ENCODE measurements around the gene DDAH1. TPM values are rescaled to one million over a fixed set of nuclear protein-coding genes. Genes with fewer than 3 reads are reported as not detected.
A peak's percentile ranks its signal among the peaks of the same experiment; 100 is the strongest.

Gene DDAH1
- total and polyA plus RNA-seq, 5 donors from 2014 or later, result 0.15 TPM; not detected in 4

DNA sequence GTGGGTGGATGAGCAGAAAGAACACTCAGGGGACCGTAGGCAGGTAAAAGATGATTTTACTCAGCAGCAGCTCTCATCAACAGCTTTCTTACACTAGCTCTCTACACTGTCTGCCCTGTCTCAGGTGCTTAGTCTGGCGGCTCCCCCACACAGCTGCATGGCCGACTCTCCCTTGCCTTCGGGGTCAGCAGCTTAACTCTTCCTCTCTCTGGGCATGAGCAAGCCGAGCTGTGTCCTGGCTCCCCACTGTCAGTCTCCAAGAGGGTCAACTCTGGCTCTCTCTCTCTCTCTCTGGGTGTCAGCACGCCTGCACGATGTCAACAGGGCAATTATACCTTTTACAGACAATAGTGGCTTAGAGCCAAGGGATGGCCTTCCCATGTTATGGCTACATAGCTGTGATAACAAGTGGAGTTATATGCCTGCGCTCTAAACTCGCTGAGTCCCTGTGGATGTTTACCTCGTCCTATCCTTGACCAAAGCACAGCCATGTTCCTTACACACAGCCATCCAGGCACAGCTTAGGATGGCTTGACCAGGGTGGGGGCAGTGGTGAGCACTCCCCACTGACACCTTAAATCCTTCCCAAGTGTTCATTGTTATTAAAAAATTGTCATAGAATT lies 185.4 kb downstream of the DDAH1 start:
- ATAC-seq (ENCODE audit: low read depth in 2 of 2) (no peak), DNase-seq (no peak)
- H3K27me3 ChIP-seq (ENCODE audit: control insufficient read depth, insufficient read depth, low read length), result no peaks in the 10 kb centered on the region
- no peak overlapping the region for H3K4me3 ChIP-seq (ENCODE audit: low read depth, low read length)
- peak overlapping the region in 2 of 3 donors; percentile 16 to 83 for H3K27ac Mint-ChIP-seq
- H3K36me3 Mint-ChIP-seq, result no peaks in the 10 kb centered on the region
- H3K4me1 Mint-ChIP-seq, result peaks cover 7 to 44% (median 26%) of the 10 kb centered on the region in 4 donors
- peaks cover 0 to 3% (median 0%) of the 10 kb centered on the region in 7 donors for H3K9me3 Mint-ChIP-seq
- no peak overlapping the region for H3K27ac ChIP-seq (ENCODE audit: insufficient read depth, low read length, poor library complexity, severe bottlenecking)
- peak overlapping the region in 3 of 4 donors; percentile 47 to 85 (median 70) for H3K4me3 Mint-ChIP-seq
- no peaks in the 10 kb centered on the region for H3K9me3 ChIP-seq (ENCODE audit: control insufficient read depth in 2 of 2, low read length in 2 of 2)
- peaks cover 26% of the 10 kb centered on the region for H3K4me1 ChIP-seq (ENCODE audit: control insufficient read depth, insufficient read depth, low read length, poor library complexity, severe bottlenecking)
- no peaks in the 10 kb centered on the region for H3K36me3 ChIP-seq (ENCODE audit: control insufficient read depth, insufficient read depth, low read length)
- peaks cover 6% of the 10 kb centered on the region for H3K27me3 Mint-ChIP-seq

DNA sequence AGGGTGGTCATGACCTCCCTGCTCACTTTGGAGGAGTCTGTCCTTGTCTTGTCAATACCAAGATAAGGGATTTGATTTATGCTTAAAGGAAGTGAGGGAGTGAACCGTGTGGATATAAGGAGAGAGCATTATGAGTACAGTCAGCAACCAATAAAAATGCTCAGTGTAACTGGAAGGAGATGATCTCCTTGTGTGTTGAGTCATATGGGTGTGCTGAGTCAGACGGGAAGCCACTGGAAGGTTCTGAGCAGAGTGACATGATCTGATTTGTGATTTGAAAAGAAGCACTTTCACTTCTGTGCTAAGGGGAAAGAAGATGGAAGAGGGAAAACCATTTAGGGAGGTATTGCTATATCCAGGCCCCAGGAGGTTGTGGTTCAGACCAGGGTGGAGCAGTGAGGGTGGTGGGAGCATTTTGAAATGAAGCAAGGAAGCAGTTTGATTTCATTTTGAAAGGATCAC lies 186.1 kb downstream of the DDAH1 start:
- Histone ChIP-seq H3K4me3 (ENCODE audit: low read depth, low read length) (peak overlapping the region; percentile 52), H3K9me3 (ENCODE audit: control insufficient read depth in 2 of 2, low read length in 2 of 2) (no peaks in the 10 kb centered on the region), H3K36me3 (ENCODE audit: control insufficient read depth, insufficient read depth, low read length) (no peaks in the 10 kb centered on the region), H3K27me3 (ENCODE audit: control insufficient read depth, insufficient read depth, low read length) (no peaks in the 10 kb centered on the region), H3K27ac (ENCODE audit: insufficient read depth, low read length, poor library complexity, severe bottlenecking) (no peak overlapping the region), H3K4me1 (ENCODE audit: control insufficient read depth, insufficient read depth, low read length, poor library complexity, severe bottlenecking) (peaks cover 33% of the 10 kb centered on the region)
- Mint-ChIP-seq H3K27ac (peak overlapping the region in 2 of 3 donors; percentile 16 to 83), H3K36me3 (peaks cover under 1% of the 10 kb centered on the region), H3K4me3 (peak overlapping the region in 2 of 4 donors; percentile 47 to 70), H3K27me3 (peaks cover 6% of the 10 kb centered on the region), H3K9me3 (peaks cover 0 to 3% (median 0%) of the 10 kb centered on the region in 7 donors), H3K4me1 (peaks cover 14 to 51% (median 33%) of the 10 kb centered on the region in 4 donors)
- no peak for ATAC-seq (ENCODE audit: low read depth in 2 of 2)
- DNase-seq, result peak in 1 of 3 donors; percentile 64

DNA sequence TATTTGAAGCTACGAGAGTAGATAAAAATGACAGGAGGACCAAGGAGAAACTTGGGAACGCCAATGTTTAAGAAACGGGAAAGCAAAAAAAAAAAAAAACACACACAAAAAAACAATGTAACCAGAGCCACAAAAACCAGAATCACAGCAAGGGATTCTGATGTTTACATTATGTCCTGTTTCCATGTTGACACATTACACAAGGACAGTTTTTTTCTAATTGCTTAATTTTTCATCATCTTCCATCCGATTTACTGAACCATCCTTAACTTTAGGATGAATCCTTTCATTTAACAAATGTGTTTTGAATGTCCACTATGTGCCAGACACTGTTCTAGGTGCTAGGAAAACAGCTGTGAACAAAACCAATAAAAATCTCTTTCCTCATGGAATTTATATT lies 187.2 kb downstream of the DDAH1 start:
- Histone ChIP-seq H3K4me1 (ENCODE audit: control insufficient read depth, insufficient read depth, low read length, poor library complexity, severe bottlenecking) (peaks cover 42% of the 10 kb centered on the region), H3K27me3 (ENCODE audit: control insufficient read depth, insufficient read depth, low read length) (no peaks in the 10 kb centered on the region), H3K27ac (ENCODE audit: insufficient read depth, low read length, poor library complexity, severe bottlenecking) (no peak overlapping the region), H3K9me3 (ENCODE audit: control insufficient read depth in 2 of 2, low read length in 2 of 2) (no peaks in the 10 kb centered on the region), H3K36me3 (ENCODE audit: control insufficient read depth, insufficient read depth, low read length) (no peaks in the 10 kb centered on the region), H3K4me3 (ENCODE audit: low read depth, low read length) (no peak overlapping the region)
- DNase-seq, result no peak
- peak overlapping the region in 2 of 3 donors; percentile 20 to 87 for H3K27ac Mint-ChIP-seq
- no peak for ATAC-seq (ENCODE audit: low read depth in 2 of 2)
- H3K4me3 Mint-ChIP-seq, result peak overlapping the region in 2 of 4 donors; percentile 55 to 96
- H3K27me3 Mint-ChIP-seq, result peaks cover 6% of the 10 kb centered on the region
- peaks cover 24 to 62% (median 44%) of the 10 kb centered on the region in 4 donors for H3K4me1 Mint-ChIP-seq
- H3K36me3 Mint-ChIP-seq, result peaks cover 11% of the 10 kb centered on the region
- peaks cover 0 to 3% (median 0%) of the 10 kb centered on the region in 7 donors for H3K9me3 Mint-ChIP-seq

DNA sequence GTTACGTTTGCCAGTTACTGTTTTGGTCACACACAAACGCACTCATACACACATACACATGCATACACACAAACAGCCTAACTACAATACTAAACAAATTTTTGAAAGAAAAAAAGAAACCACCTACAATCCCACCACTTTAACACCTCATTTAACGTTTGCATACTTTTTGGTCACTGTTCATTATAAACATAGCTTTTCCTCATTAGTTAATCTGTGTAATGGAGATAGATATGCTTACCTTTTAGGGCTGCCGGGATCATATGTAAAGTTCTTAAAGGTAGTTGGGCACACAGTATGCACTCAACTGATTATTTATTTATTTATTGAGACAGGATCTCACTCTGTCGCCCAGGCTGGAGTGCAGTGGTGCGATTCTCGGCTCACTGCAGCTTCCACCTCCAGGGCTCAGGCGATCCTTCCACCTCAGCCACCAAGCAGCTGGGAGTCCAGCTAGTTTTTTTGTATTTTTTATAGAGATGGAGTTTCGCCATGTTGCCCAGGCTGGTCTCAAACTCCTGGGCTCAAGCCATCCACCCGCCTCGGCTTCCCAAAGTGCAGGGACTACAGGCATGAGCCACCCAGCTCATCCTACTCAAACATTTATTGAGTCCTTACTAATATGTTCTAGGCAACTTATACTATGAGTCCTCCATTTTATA lies 187.8 kb downstream of the DDAH1 start:
- H3K36me3 Mint-ChIP-seq, result peaks cover 13% of the 10 kb centered on the region
- H3K36me3 ChIP-seq (ENCODE audit: control insufficient read depth, insufficient read depth, low read length), result peaks cover 4% of the 10 kb centered on the region
- peaks cover 0 to 3% (median 0%) of the 10 kb centered on the region in 7 donors for H3K9me3 Mint-ChIP-seq
- H3K4me1 Mint-ChIP-seq, result peaks cover 28 to 65% (median 47%) of the 10 kb centered on the region in 4 donors
- no peaks in the 10 kb centered on the region for H3K27me3 ChIP-seq (ENCODE audit: control insufficient read depth, insufficient read depth, low read length)
- H3K4me3 ChIP-seq (ENCODE audit: low read depth, low read length), result peak overlapping the region; percentile 84
- H3K27ac ChIP-seq (ENCODE audit: insufficient read depth, low read length, poor library complexity, severe bottlenecking), result peak overlapping the region; percentile 97
- ATAC-seq (ENCODE audit: low read depth in 2 of 2), result no peak
- H3K4me3 Mint-ChIP-seq, result peak overlapping the region; percentile 91 to 96 (median 94)
- H3K9me3 ChIP-seq (ENCODE audit: control insufficient read depth in 2 of 2, low read length in 2 of 2), result no peaks in the 10 kb centered on the region
- no peak for DNase-seq
- H3K4me1 ChIP-seq (ENCODE audit: control insufficient read depth, insufficient read depth, low read length, poor library complexity, severe bottlenecking), result peaks cover 42% of the 10 kb centered on the region
- H3K27ac Mint-ChIP-seq, result peak overlapping the region; percentile 78 to 97 (median 87)
- H3K27me3 Mint-ChIP-seq, result peaks cover 6% of the 10 kb centered on the region

DNA sequence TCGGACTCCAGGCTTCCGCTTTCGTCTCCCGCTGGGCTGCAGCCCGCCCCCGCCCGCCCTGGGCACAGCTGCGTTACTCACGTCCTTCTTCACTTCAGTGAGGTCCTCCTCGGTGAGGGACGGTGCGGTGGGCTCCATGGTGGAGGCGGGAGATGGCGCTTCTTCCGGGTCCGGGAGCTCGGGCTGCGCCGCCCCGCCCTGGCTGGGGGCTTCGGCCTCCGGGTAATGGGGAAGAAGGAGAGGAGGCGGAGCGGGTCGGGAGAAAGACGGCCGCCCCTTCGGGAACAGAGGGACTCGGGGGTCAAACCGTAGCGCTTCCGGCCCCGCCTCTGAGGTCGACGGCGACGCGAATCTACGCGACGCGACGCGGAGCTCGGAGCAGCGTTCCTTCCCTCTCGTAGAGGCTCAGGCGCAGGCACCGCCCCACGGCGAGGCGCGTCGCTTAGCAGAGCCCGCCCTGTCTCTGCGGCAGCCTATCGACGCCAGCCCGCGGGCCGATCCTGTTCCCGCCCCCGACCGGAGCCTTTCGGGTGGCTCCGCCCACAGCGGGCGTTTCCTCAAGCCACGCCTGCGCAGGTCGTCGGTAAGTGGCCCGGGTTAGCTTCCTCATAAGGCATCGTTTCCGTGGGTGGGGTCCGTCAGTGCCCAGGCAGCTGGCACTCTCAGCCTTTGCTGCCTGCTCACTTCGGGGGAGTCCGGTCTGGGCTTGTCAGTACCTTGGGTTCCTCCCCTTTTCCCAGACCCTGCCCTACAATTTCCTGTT lies 188.6 kb downstream of the DDAH1 start, which contains the start of gene BCL10:
BCL10 (minus strand) TSS at position 418 of the 763 bp plus-strand sequence; CDS start at position 138, 280 bp downstream.
- Mint-ChIP-seq H3K27me3 (peaks cover 6% of the 10 kb centered on the region), H3K4me3 (peak within 1 kb of the TSS; percentile 91 to 96 (median 94)), H3K9me3 (peaks cover 0 to 3% (median 0%) of the 10 kb centered on the region in 7 donors), H3K36me3 (peaks cover 18% of the 10 kb centered on the region), H3K27ac (peak within 1 kb of the TSS; percentile 78 to 97 (median 87)), H3K4me1 (peaks cover 34 to 71% (median 53%) of the 10 kb centered on the region in 4 donors)
- H3K4me3 ChIP-seq (ENCODE audit: low read depth, low read length), result peak within 1 kb of the TSS; percentile 98
- ATAC-seq (ENCODE audit: low read depth in 2 of 2) (peak; percentile 98), DNase-seq (peak; percentile 97 to 99 (median 98))
- H3K27ac ChIP-seq (ENCODE audit: insufficient read depth, low read length, poor library complexity, severe bottlenecking), result peak within 1 kb of the TSS; percentile 97
- H3K9me3 ChIP-seq (ENCODE audit: control insufficient read depth in 2 of 2, low read length in 2 of 2), result no peaks in the 10 kb centered on the region
- peaks cover 4% of the 10 kb centered on the region for H3K36me3 ChIP-seq (ENCODE audit: control insufficient read depth, insufficient read depth, low read length)
- no peaks in the 10 kb centered on the region for H3K27me3 ChIP-seq (ENCODE audit: control insufficient read depth, insufficient read depth, low read length)
- H3K4me1 ChIP-seq (ENCODE audit: control insufficient read depth, insufficient read depth, low read length, poor library complexity, severe bottlenecking), result peaks cover 42% of the 10 kb centered on the region

DNA sequence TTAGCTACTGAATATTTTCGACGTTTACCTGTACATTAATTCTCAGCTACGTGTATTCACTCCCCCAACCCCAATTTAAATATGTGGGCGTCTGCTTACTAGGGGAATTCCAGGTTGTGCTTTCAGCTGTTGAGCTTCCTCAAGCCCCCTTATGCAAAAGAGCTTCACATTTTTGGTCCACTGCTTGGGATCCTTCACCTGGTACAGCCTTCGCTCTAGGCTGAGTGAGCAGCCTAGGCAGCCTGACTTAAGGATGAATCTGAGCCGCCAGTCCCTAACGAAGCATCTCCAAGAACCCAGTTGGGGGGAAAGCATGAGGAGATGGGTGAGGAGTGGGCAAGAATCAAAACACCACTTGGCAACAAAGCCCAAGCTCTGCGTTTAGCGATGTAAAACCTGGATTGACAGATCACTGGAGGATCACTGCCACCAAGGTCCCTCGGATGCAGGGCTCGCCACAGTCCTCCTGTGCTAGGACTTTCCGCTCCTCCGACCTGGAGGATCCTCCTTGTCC lies 189.2 kb downstream of the DDAH1 start:
- DNase-seq (peak; percentile 31 to 41 (median 41)), ATAC-seq (ENCODE audit: low read depth in 2 of 2) (no peak)
- H3K27me3 ChIP-seq (ENCODE audit: control insufficient read depth, insufficient read depth, low read length), result no peaks in the 10 kb centered on the region
- Mint-ChIP-seq H3K27ac (peak overlapping the region; percentile 78 to 97 (median 87)), H3K27me3 (peaks cover 6% of the 10 kb centered on the region), H3K36me3 (peaks cover 24% of the 10 kb centered on the region), H3K4me3 (peak overlapping the region; percentile 91 to 96 (median 94)), H3K9me3 (peaks cover 0 to 3% (median 0%) of the 10 kb centered on the region in 7 donors), H3K4me1 (peaks cover 39 to 71% (median 59%) of the 10 kb centered on the region in 4 donors)
- H3K4me3 ChIP-seq (ENCODE audit: low read depth, low read length), result peak overlapping the region; percentile 98
- no peaks in the 10 kb centered on the region for H3K9me3 ChIP-seq (ENCODE audit: control insufficient read depth in 2 of 2, low read length in 2 of 2)
- peaks cover 6% of the 10 kb centered on the region for H3K36me3 ChIP-seq (ENCODE audit: control insufficient read depth, insufficient read depth, low read length)
- peak overlapping the region; percentile 97 for H3K27ac ChIP-seq (ENCODE audit: insufficient read depth, low read length, poor library complexity, severe bottlenecking)
- peaks cover 42% of the 10 kb centered on the region for H3K4me1 ChIP-seq (ENCODE audit: control insufficient read depth, insufficient read depth, low read length, poor library complexity, severe bottlenecking)

DNA sequence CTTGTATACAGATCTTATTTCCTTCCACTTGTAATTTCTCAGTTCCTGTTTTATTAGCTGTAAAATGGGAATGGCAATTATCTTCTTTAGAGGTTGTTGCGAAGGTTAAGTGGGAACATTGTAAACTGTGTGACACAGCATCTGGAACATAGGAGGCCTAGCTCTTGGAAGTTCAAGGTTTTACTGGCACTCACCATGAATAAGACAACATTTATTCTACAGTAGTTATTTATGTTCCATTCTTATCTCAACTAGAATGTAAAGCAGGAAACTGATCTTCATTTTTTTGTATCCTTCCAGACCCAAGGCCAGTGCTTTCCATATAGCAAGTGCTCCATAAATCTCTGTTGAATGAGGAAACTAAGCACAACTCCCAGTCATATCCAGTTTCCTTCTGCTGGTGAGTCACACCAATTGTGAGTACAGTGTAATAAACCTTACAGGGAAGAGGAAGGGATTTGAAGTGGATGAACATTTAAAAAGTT lies 189.9 kb downstream of the DDAH1 start:
- peaks cover 27% of the 10 kb centered on the region for H3K36me3 Mint-ChIP-seq
- H3K9me3 ChIP-seq (ENCODE audit: control insufficient read depth in 2 of 2, low read length in 2 of 2), result no peaks in the 10 kb centered on the region
- ATAC-seq (ENCODE audit: low read depth in 2 of 2), result no peak
- H3K27ac Mint-ChIP-seq, result peak overlapping the region; percentile 43 to 97 (median 87)
- H3K36me3 ChIP-seq (ENCODE audit: control insufficient read depth, insufficient read depth, low read length), result peaks cover 12% of the 10 kb centered on the region
- H3K4me1 Mint-ChIP-seq, result peaks cover 39 to 73% (median 61%) of the 10 kb centered on the region in 4 donors
- peaks cover 0 to 3% (median 0%) of the 10 kb centered on the region in 7 donors for H3K9me3 Mint-ChIP-seq
- H3K27me3 Mint-ChIP-seq, result peaks cover 6% of the 10 kb centered on the region
- H3K4me3 ChIP-seq (ENCODE audit: low read depth, low read length), result peak overlapping the region; percentile 98
- peak overlapping the region; percentile 97 for H3K27ac ChIP-seq (ENCODE audit: insufficient read depth, low read length, poor library complexity, severe bottlenecking)
- DNase-seq, result no peak
- peaks cover 42% of the 10 kb centered on the region for H3K4me1 ChIP-seq (ENCODE audit: control insufficient read depth, insufficient read depth, low read length, poor library complexity, severe bottlenecking)
- H3K4me3 Mint-ChIP-seq, result peak overlapping the region; percentile 91 to 96 (median 94)
- no peaks in the 10 kb centered on the region for H3K27me3 ChIP-seq (ENCODE audit: control insufficient read depth, insufficient read depth, low read length)

Measured in CD4-positive, CD25-positive, alpha-beta regulatory T cell (primary cell).